SU-DHL-6 (cell line): ENCODE data around the gene RTF1.
"Not testable (repeated sequence)": the region's sequence is repeated elsewhere in the genome, so short reads cannot be mapped to it uniquely, and the experiment has no call there.

Experiments
- H2AFZ ChIP-seq: fragments of 200-600 bp; sonication (generic); 2 replicates; pipeline ENCODE4 v1.6.1; 2014; ENCODE audit warnings: low read depth, mild to moderate bottlenecking, moderate library complexity, mixed read lengths, antibody characterized with exemption, low read length; ENCODE audit not compliant: severe bottlenecking
- H3F3A ChIP-seq: fragments of 200-600 bp; shearing (Covaris generic); 2 replicates; pipeline ENCODE4 v1.6.0; 2016; ENCODE audit warnings: antibody characterized with exemption, mild to moderate bottlenecking; ENCODE audit not compliant: insufficient read depth
- H3K27ac ChIP-seq: fragments of 200-600 bp; sonication (generic); 2 replicates; pipeline ENCODE4 v1.5.1; 2016; ENCODE audit warnings: low read depth, mild to moderate bottlenecking, low read length, moderate library complexity, mixed read lengths
- H3K27me3 ChIP-seq: fragments of 200-600 bp; sonication (generic), shearing (Covaris generic); 2 replicates; pipeline ENCODE4 v1.6.0; 2014; ENCODE audit warnings: mild to moderate bottlenecking, low read length
- H3K36me3 ChIP-seq: fragments of 200-600 bp; sonication (generic); 2 replicates; pipeline ENCODE4 v1.6.1; 2014; ENCODE audit warnings: mild to moderate bottlenecking, low read length, mixed read lengths
- H3K4me2 ChIP-seq: fragments of 300-600, 200-600 bp; shearing (Covaris generic), sonication (generic); 2 replicates; pipeline ENCODE4 v1.6.0; 2014; ENCODE audit warnings: low read length, low read depth, mild to moderate bottlenecking; ENCODE audit not compliant: poor library complexity, severe bottlenecking
- H3K4me3 ChIP-seq: fragments of 200-600 bp; sonication (generic); 2 replicates; pipeline ENCODE4 v1.5.1; 2014; ENCODE audit warnings: antibody characterized with exemption, low read length, mild to moderate bottlenecking, mixed read lengths; ENCODE audit not compliant: insufficient read depth, poor library complexity, severe bottlenecking
- H3K79me2 ChIP-seq: fragments of 200-600 bp; sonication (generic); 2 replicates; pipeline ENCODE4 v1.6.1; 2014; ENCODE audit warnings: mild to moderate bottlenecking, low read length, moderate library complexity; ENCODE audit not compliant: insufficient read depth
- H3K9ac ChIP-seq: fragments of 200-600 bp; sonication (generic); 2 replicates; pipeline ENCODE4 v1.7.0; 2014; ENCODE audit warnings: mild to moderate bottlenecking, low read length
- H3K9me2 ChIP-seq: fragments of 200-600 bp; sonication (generic); replicated peaks from 2 replicates; pipeline ENCODE4 v1.6.1; 2014; ENCODE audit warnings: low read length; ENCODE audit not compliant: insufficient read depth
- H3K9me3 ChIP-seq: fragments of 200-600 bp; sonication (generic); 2 replicates; pipeline ENCODE4 v1.6.1; 2014; ENCODE audit warnings: low read length, mixed read lengths; ENCODE audit not compliant: insufficient read depth
- H4K20me1 ChIP-seq: fragments of 200-600 bp; sonication (generic); 2 replicates; pipeline ENCODE4 v1.6.1; 2014; ENCODE audit warnings: low read depth, mild to moderate bottlenecking, antibody characterized with exemption, low read length, moderate library complexity, mixed read lengths
- CTCF ChIP-seq: fragments of 200-600 bp; sonication (generic); IDR thresholded peaks from one replicate; pipeline ENCODE4 v1.5.1; 2017; ENCODE audit warnings: antibody characterized with exemption, mild to moderate bottlenecking, low read length, moderate library complexity; ENCODE audit not compliant: insufficient read depth, poor library complexity, severe bottlenecking
- EZH2phosphoT487 ChIP-seq: fragments of 200-600 bp; sonication (generic), shearing (Covaris generic); conservative IDR thresholded peaks from 2 replicates; pipeline ENCODE4 v1.6.1; 2018; ENCODE audit warnings: mild to moderate bottlenecking, antibody characterized with exemption, low read length, moderate library complexity, mixed read lengths

Gene RTF1

GRCh38 chr15:41438206-41438605 is 21.3 kb downstream of the RTF1 start:
- no peaks in the 10 kb centered on the region for H3K27me3 ChIP-seq
- H3K9ac ChIP-seq, result no peak overlapping the region
- no peaks in the 10 kb centered on the region; the same call in 1 of the 2 replicates for H3K36me3 ChIP-seq
- H3F3A ChIP-seq, result no peaks in the 10 kb centered on the region
- no peak overlapping the region for H3K4me3 ChIP-seq
- TF ChIP-seq CTCF (no peak), EZH2phosphoT487 (no peak)
- no peaks in the 10 kb centered on the region for H3K9me2 ChIP-seq
- no peak overlapping the region for H3K27ac ChIP-seq
- no peak overlapping the region for H2AFZ ChIP-seq
- H4K20me1 ChIP-seq, result no peaks in the 10 kb centered on the region
- peaks cover 19% of the 10 kb centered on the region for H3K79me2 ChIP-seq
- no peak overlapping the region for H3K4me2 ChIP-seq
- H3K9me3 ChIP-seq, result no peaks in the 10 kb centered on the region

- H3K9me2 ChIP-seq, H3K36me3 ChIP-seq, H3K27me3 ChIP-seq, H2AFZ ChIP-seq, H3K9ac ChIP-seq, H3K4me2 ChIP-seq, H3K9me3 ChIP-seq, H3K27ac ChIP-seq, H4K20me1 ChIP-seq, H3F3A ChIP-seq, H3K4me3 ChIP-seq: not testable (repeated sequence)
- H3K79me2 ChIP-seq, result peaks cover 13% of the 10 kb centered on the region
Measured at GRCh38 chr15:41438745-41439144, 21.9 kb downstream of the RTF1 start.

GRCh38 chr15:41443275-41443674 is 26.4 kb downstream of the RTF1 start:
- no peak overlapping the region for H3K9ac ChIP-seq
- H3F3A ChIP-seq, result no peaks in the 10 kb centered on the region
- no peaks in the 10 kb centered on the region for H3K27me3 ChIP-seq
- TF ChIP-seq CTCF, result no peak
- H4K20me1 ChIP-seq, result no peaks in the 10 kb centered on the region
- H3K9me2 ChIP-seq, result no peaks in the 10 kb centered on the region
- no peak overlapping the region for H2AFZ ChIP-seq
- 0 out of 2 replicates have a peak, but pooled peaks cover 2% of the 10 kb centered on the region for H3K79me2 ChIP-seq
- H3K4me3 ChIP-seq, result no peak overlapping the region
- no peak overlapping the region for H3K27ac ChIP-seq
- H3K9me3 ChIP-seq, result no peaks in the 10 kb centered on the region
- H3K4me2 ChIP-seq, result no peak overlapping the region
- no peaks in the 10 kb centered on the region; the same call in 1 of the 2 replicates for H3K36me3 ChIP-seq

GRCh38 chr15:41445399-41445798 is 28.5 kb downstream of the RTF1 start:
- Histone ChIP-seq H3K27ac (no peak overlapping the region), H3K9ac (no peak overlapping the region), H2AFZ (no peak overlapping the region), H3K4me3 (no peak overlapping the region), H3F3A (no peaks in the 10 kb centered on the region), H3K9me3 (no peaks in the 10 kb centered on the region), H3K36me3 (no peaks in the 10 kb centered on the region), H3K79me2 (0 out of 2 replicates have a peak, but pooled peaks cover 3% of the 10 kb centered on the region), H3K27me3 (no peaks in the 10 kb centered on the region), H3K4me2 (no peak overlapping the region), H3K9me2 (no peaks in the 10 kb centered on the region), H4K20me1 (no peaks in the 10 kb centered on the region)
- no peak for TF ChIP-seq EZH2phosphoT487
- no peak for TF ChIP-seq CTCF
